Neural crest cell (in vitro differentiated cells): ENCODE measurements around the gene RHBDL3. TPM values are rescaled to one million over a fixed set of nuclear protein-coding genes. Genes with fewer than 3 reads are reported as not detected.

Source experiments
- DNase-seq: peaks from one replicate; pipeline ENCODE4 v3.0.0; 2021; ENCODE audit warnings: low read depth, mixed read lengths, low spot score
- H3K27ac Mint-ChIP-seq: one replicate; pipeline ENCODE4 v1.8.0; 2021; ENCODE audit warnings: mild to moderate bottlenecking, mixed read lengths; ENCODE audit not compliant: unreplicated experiment
- H3K27me3 Mint-ChIP-seq: 2 replicates; pipeline ENCODE4 v1.8.0; 2021; ENCODE audit warnings: low read depth, mild to moderate bottlenecking, mixed read lengths
- H3K36me3 Mint-ChIP-seq: 2 replicates; pipeline ENCODE4 v1.8.0; 2021; ENCODE audit warnings: low read depth, mild to moderate bottlenecking, mixed read lengths
- H3K4me1 Mint-ChIP-seq: 2 replicates; pipeline ENCODE4 v1.8.0; 2021; ENCODE audit warnings: mixed read lengths
- H3K4me3 Mint-ChIP-seq: one replicate; pipeline ENCODE4 v1.8.0; 2021; ENCODE audit warnings: mild to moderate bottlenecking, mixed read lengths
- H3K9me3 Mint-ChIP-seq: 2 replicates; pipeline ENCODE4 v1.8.0; 2021; ENCODE audit warnings: mixed read lengths
- CTCF ChIP-seq: fragments of 200-600 bp; sonication (generic); conservative IDR thresholded peaks from 2 replicates; pipeline ENCODE4 v1.5.0; 2021; ENCODE audit warnings: antibody characterized with exemption, mild to moderate bottlenecking
- total RNA-seq: library from RNA; stranded (reverse); gene quantifications from 2 replicates; pipeline ENCODE4 v1.2.1, GENCODE V29; 2021

RHBDL3 gene
- total RNA-seq, 1 donor from 2014 or later = 18.7 TPM

- H3K4me3 Mint-ChIP-seq = peak overlapping the region; percentile 7
- peaks cover 34% of the 10 kb centered on the region for H3K4me1 Mint-ChIP-seq
- TF ChIP-seq CTCF = no peak
- H3K36me3 Mint-ChIP-seq = peaks cover 10% of the 10 kb centered on the region
- no peaks in the 10 kb centered on the region for H3K9me3 Mint-ChIP-seq
- DNase-seq = no peak
- H3K27me3 Mint-ChIP-seq = no peaks in the 10 kb centered on the region
- no peak overlapping the region for H3K27ac Mint-ChIP-seq
These were observed 90.2 kb downstream of the RHBDL3 start for GRCh38 chr17:32355649-32356377.

GRCh38 chr17:32356378-32356743, 90.7 kb downstream of the RHBDL3 start:
- H3K27ac Mint-ChIP-seq = no peak overlapping the region

GRCh38 chr17:32356750-32357149, 91.1 kb downstream of the RHBDL3 start:
- peaks cover 28% of the 10 kb centered on the region for H3K4me1 Mint-ChIP-seq
- no peaks in the 10 kb centered on the region for H3K27me3 Mint-ChIP-seq
- TF ChIP-seq CTCF = no peak
- no peak overlapping the region for H3K27ac Mint-ChIP-seq
- no peak overlapping the region for H3K4me3 Mint-ChIP-seq
- DNase-seq = no peak
- peaks cover 9% of the 10 kb centered on the region for H3K36me3 Mint-ChIP-seq
- no peaks in the 10 kb centered on the region for H3K9me3 Mint-ChIP-seq

More at GRCh38 chr17:32356378-32356743, 90.7 kb downstream of the RHBDL3 start:
- H3K4me3 Mint-ChIP-seq = no peak overlapping the region
- no peak for TF ChIP-seq CTCF
- no peaks in the 10 kb centered on the region for H3K27me3 Mint-ChIP-seq
- H3K4me1 Mint-ChIP-seq = peaks cover 32% of the 10 kb centered on the region
- peaks cover 11% of the 10 kb centered on the region for H3K36me3 Mint-ChIP-seq
- DNase-seq = no peak
- H3K9me3 Mint-ChIP-seq = no peaks in the 10 kb centered on the region

GRCh38 chr17:32357615-32358014, 92.0 kb downstream of the RHBDL3 start:
- no peak for DNase-seq
- Mint-ChIP-seq H3K27me3 (no peaks in the 10 kb centered on the region), H3K27ac (no peak overlapping the region), H3K9me3 (no peaks in the 10 kb centered on the region), H3K36me3 (peaks cover 9% of the 10 kb centered on the region), H3K4me1 (peaks cover 22% of the 10 kb centered on the region), H3K4me3 (peak overlapping the region; percentile 6)
- no peak for TF ChIP-seq CTCF

GRCh38 chr17:32361270-32361669, 95.6 kb downstream of the RHBDL3 start:
- Mint-ChIP-seq H3K9me3 (no peaks in the 10 kb centered on the region), H3K36me3 (peaks cover 15% of the 10 kb centered on the region), H3K4me3 (no peak overlapping the region), H3K4me1 (peaks cover 8% of the 10 kb centered on the region), H3K27me3 (no peaks in the 10 kb centered on the region), H3K27ac (no peak overlapping the region)
- no peak for DNase-seq
- no peak for TF ChIP-seq CTCF
